Measurements from ENCODE around the gene DYNLT1.
"Not testable (repeated sequence)": the region's sequence is repeated elsewhere in the genome, so short reads cannot be mapped to it uniquely, and the experiment has no call there.

Gene DYNLT1

GRCh38 chr6:158621694-158622544 lies 22.6 kb downstream of the DYNLT1 start:
- DNase-seq, result no peak

DNA sequence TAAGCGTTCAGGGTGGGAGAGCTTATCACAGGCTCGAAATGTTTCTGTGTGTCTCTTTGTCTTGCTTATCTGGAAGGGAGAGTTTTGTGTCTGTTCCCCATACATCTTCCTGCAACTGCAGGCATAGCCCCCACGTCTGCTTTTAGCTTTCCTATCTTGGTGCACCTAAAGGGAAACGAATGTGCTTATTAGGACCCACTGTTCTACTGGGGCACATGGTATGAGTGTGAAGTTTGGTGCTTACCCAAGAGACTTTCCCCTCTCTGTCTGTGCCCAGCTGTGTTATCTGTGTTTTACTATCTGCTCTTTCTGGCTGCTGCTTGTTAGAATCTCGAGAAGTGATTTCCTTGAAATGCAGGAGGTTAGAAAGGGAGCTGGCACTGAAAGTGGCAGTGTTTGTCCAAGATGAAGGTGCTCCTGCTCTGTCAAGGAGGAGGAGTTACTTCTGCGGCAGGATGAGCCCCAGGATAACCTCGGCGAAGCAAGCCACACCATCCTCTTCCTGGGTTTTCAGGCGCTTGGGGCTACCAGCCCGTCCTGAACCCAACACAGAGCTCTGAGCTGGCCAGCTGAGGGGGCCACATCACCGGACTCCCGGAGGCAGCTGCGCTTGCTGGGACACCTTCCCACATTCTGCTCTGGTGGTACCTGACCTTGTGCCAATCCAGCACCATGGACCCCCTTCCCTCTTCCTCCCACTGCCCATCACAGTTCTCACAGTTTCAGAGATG lies 23.4 kb downstream of the DYNLT1 start:
- DNase-seq, result no peak

DNA sequence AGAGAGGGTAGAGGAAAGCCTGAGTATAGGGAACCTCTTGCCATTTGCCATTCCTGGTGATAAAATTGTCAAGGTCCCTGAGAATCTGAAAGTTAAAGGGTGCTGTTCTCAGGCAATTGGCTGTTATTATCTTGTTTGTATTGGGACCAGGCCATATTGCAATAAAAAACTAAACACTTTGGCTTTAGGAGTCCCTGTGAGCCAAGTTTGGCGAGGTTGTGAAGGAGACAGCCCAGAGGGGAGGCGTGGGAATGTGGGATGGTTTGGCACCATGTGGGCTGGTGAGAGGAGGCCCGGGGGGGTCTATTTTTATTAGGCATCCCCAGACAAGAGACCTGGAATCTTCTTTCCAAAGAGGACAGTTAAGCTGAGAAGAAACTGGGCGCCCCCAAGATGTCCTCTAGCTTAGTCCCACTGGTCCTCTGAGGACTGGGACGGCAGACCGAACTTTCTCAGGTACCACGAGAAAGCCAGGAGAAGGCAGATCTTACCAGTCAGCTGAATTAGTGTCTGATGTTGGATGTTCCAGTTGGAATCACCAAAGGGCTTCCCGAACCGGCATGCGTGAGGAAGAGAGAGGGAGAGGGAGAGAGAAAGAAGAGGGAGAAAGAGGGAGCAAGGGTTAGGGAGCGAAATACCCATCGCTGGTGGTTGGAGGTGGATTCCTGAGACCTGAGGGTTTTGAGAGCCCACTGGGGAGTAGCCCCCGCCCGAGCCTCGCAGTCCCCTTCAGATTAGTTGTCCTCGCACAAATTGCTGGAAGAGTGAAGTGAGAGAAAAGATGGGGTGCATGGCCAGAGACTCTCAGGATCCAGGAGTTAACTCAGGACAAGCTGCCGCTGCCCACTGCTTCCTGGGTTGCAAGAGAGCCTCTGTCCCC lies 24.4 kb downstream of the DYNLT1 start:
- DNase-seq, result no peak

- not testable (repeated sequence) for DNase-seq
These were observed 26.3 kb downstream of the DYNLT1 start for GRCh38 chr6:158618289-158618688.

DNA sequence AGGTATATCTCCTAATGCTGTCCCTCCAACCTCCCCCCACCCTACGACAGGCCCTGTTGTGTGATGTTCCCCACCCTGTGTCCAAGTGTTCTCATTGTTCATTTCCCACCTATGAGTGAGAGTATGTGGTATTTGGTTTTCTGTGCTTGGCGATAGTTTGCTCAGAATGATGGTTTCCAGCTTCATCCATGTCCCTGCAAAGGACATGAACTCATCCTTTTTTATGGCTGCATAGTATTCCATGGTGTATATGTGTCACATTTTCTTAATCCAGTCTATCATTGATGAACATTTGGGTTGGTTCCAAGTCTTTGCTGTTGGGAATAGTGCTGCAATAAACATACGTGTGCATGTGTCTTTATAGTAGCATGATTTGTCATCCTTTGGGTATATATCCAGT lies 29.9 kb downstream of the DYNLT1 start:
- not testable (repeated sequence) for DNase-seq

- DNase-seq, result no peak
These were observed 32.8 kb downstream of the DYNLT1 start for GRCh38 chr6:158611541-158612370.

DNA sequence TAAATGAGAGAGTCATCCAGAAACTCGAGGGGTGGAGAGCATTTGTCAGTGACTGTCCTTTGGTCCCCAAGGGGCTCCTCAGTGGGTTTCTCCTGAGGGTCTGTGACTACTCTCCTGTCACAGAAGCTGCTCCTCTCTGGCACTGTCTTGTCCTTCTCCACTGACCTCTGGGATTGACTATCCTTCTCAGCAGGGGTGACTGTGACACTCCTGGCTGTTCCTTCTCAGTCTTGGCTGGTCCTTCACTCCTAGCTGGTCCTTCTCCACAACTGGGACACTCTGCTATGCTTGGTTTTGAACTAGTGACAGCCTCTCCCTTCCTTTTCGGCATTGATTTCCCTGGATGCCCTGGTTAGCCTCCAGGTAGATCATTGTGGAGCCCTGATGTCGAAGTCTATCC lies 33.5 kb downstream of the DYNLT1 start:
- no peak for DNase-seq

GRCh38 chr6:158610319-158610968 lies 34.1 kb downstream of the DYNLT1 start:
- no peak for DNase-seq

DNA sequence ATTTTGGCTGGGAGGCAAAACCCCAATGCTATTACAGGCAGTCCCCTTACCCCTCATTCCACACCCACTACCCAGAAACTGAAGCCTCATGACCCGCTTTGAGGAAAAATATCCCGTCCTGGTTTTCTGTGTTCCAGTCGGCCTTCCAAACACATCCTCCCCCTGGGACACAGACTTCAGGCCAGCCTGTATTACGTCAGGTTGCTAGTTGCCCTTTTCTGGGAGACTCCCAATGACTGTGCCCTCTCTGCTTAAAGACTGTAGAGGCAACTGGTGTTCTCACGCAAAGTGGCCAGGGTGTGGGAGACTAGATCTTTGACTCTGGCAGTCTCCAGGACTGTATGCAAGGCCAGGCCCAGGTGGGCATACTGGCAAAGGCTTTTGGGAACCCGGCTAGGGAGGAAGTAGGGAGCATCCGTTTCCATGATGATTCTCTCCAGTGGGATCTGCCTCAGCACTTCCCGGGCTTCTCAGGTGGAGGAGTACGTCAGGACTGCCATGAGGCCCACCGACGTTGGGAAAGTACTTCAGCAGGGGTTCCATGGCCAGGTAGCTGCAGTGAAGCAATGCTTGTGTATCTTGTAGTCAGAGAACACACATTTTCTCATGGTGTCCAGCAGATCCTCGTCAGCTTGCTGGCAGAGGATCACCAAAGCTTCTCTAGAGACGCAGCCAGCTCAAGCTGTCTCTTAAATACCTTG lies 34.9 kb downstream of the DYNLT1 start:
- no peak for DNase-seq

DNA sequence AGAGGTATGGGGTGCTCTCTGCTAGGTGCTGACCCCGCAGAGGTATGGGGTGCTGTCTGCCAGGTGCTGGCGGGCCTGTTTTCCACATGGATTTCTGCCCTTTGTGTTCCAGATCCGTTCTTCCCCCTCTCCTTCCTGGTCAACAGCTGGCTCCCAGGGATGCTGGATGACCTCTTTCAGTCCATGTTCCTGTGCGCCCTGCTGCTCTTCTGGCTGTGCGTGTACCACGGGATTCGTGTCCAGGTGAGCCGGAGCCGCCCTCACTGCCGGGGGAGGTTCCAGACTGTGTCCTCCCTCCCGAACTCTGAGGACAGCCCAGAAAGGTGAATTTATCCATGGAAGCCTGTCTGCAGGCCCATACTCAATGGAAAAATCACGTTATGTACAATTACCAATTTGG lies 36.3 kb downstream of the DYNLT1 start:
- DNase-seq, result no peak

GRCh38 chr6:158607411-158608170 lies 37.0 kb downstream of the DYNLT1 start:
- DNase-seq, result no peak

DNA sequence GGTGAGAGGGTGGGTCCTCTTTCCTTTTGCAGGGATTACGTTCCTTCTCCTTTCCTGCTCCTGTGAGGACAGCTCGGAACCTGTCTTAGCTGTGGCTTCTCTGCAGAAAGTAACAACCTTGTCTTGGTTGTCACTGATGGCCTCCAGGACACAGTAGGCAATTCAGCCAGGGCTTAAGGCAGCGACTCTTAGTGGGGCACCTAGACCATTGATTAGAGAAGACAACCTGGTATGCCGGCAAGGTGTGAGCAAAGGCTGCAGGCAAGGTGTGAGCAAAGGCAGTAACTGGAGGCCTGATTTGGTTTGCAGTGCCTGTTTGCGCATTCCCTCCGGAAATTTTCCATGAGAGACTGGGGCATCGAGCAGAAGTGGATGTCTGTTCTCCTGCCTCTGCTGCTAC lies 37.6 kb downstream of the DYNLT1 start:
- no peak for DNase-seq

DNA sequence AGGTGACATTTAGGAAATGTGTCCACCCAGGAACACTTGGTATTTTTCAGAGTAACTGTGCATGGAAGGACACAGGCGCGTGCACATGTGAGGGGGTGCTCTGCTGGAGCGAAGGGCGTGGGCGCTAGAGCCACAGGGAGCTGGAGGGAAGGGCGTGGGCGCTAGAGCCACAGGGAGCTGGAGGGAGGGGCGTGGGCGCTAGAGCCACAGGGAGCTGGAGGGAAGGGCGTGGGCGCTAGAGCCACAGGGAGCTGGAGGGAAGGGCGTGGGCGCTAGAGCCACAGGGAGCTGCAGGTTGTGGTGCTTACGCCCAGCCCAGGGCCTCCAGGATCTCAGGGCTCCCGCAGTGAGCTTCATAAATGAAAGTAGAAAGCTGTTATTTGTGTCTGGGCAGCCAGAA lies 38.5 kb downstream of the DYNLT1 start:
- DNase-seq, result not testable (repeated sequence)

DNA sequence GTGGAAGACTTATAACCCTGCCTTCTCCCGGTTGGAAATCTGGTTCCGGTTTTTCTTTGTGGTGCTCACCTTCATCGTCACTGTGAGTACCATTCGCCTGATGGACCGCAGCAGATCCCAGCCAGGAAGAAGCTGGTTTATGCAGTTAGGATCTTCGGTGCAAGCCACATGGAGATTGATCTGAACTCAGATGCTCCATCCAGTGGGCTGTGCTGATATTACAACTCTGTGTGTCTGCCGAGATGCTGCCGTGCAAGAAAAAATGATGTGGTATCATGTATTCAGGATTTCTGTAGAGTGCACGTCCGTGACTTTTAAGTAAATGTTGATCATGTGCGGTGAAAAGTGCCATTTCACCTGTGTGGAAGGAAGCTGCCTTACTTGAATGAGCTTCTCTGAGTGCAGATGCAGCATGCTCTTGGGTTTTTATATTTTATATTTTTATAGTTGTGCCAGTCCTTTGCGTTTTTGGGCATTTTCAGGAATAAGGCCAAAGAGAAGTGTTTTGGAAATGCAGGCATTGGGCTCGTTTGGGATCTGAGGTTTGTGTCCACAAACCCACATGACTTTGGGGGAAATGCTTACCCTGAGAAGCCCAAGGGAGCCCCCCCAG lies 39.2 kb downstream of the DYNLT1 start:
- peak; percentile 77 to 85 for DNase-seq

DNA sequence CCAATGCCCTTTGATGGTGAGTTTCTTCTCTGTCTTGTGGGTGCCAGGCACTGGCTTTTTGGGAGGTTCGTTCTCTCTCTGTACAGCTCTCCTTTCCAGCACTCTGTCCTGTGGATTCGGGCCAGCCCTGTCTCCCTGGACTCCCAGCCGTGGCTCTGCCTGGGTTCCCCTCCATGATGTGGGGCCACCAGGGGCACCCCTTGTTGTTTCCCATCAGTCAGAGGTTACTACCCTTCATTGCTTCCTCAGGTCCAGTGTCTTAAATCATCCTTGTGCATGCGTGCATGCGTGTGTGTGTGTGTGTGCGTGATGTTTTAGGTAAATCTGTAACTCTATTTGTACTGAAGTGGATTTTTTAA lies 40.5 kb downstream of the DYNLT1 start:
- no peak for DNase-seq

GRCh38 chr6:158603261-158604047 lies 41.1 kb downstream of the DYNLT1 start:
- DNase-seq, result no peak

GRCh38 chr6:158599635-158600034 lies 44.9 kb downstream of the DYNLT1 start:
- no peak for DNase-seq

DNA sequence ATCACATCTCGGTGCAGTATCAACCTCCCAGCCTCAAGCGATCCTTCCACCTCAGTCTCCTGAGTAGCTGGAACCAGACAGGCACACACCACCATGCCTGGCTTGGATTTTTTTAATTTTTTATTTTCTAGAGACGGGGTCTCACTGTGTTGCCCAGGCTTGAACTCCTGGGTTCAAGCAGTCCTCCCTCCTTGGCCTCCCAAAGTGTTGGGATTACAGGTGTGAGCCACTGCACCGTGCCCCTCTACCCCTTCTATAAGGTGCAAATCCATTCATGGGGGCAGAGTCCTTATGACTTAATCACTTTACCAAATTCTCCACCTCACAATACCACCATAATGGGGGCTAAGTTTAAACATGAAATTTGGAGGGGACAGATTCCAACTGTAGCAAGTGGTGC lies 47.0 kb downstream of the DYNLT1 start:
- DNase-seq, result no peak

DNA sequence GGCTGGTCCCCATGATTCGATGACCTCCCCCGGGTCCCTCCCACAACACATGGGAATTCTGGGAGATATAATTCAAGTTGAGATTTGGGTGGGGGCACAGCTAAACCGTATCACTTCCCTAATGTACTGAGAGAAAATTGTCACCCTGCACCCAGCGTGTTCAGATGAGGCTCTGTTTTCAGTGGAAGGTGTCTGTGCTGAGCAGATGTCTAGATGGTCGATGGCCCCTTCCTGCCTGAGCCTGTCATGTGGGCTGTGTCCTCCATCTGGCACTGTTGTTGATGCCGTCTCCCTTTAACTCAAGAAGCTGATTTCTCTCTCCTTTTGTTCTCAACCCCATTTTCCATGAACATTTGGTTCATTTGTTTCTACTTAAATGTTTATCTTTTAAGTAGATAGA lies 47.7 kb downstream of the DYNLT1 start:
- peak; percentile 95 to 98 for DNase-seq
